Activated B cell treated with CpG ODN at 0.5 μM for 24 hours (primary cell): ENCODE data around the gene ALDH18A1. TPM values are rescaled to one million over a fixed set of nuclear protein-coding genes. Genes with fewer than 3 reads are reported as not detected.

Experiments
- ATAC-seq: fragments of 200-7000 bp; cut with Tn5 transposase; one replicate; pipeline ENCODE4 v1.10.0; 2021; ENCODE audit warnings: low read depth, mild to moderate bottlenecking, moderate library complexity
- CTCF ChIA-PET: fragments of 350-600 bp; sonication (Branson Sonifier 250); formaldehyde crosslinking; loops from one replicate; lab custom pipeline; 2021; ENCODE audit warnings: antibody characterized with exemption; lab: Charles Lee
- POLR2A ChIA-PET: fragments of 350-600 bp; sonication (Branson Sonifier 250); formaldehyde crosslinking; loops from one replicate; lab custom pipeline; 2021; ENCODE audit warnings: antibody characterized with exemption; lab: Charles Lee
- DNase-seq: peaks from one replicate; pipeline ENCODE4 v3.0.0; 2022
- H3K27ac Mint-ChIP-seq: one replicate; pipeline ENCODE4 v1.8.0; 2020; ENCODE audit warnings: mixed read lengths
- H3K27me3 Mint-ChIP-seq: one replicate; pipeline ENCODE4 v1.8.0; 2021; ENCODE audit warnings: mixed read lengths
- H3K36me3 Mint-ChIP-seq: one replicate; pipeline ENCODE4 v1.8.0; 2021; ENCODE audit warnings: low read depth, mixed read lengths
- H3K4me1 Mint-ChIP-seq: one replicate; pipeline ENCODE4 v1.8.0; 2021; ENCODE audit warnings: mixed read lengths
- H3K4me3 Mint-ChIP-seq: one replicate; pipeline ENCODE4 v1.8.0; 2020; ENCODE audit warnings: mild to moderate bottlenecking, mixed read lengths
- H3K9me3 Mint-ChIP-seq: one replicate; pipeline ENCODE4 v1.8.0; 2020; ENCODE audit warnings: mixed read lengths
- intact Hi-C: fragments of 100-400 bp; cut with micrococcal nuclease; formaldehyde crosslinking; loops from one replicate; pipeline ENCODE4 v1.15.1; 2024
- total RNA-seq: library from RNA; stranded (reverse); gene quantifications from 2 replicates; pipeline ENCODE4 v1.2.3, GENCODE V29; 2022
- TF ChIP-seq, protein P1 (sequence below): fragments of 200-600 bp; IDR thresholded peaks from one replicate; pipeline ENCODE4 v1.8.0; 2022; ENCODE audit warnings: antibody characterized with exemption, mild to moderate bottlenecking

ALDH18A1 gene
- total RNA-seq, 1 donor from 2014 or later, result 45.9 TPM

DNA sequence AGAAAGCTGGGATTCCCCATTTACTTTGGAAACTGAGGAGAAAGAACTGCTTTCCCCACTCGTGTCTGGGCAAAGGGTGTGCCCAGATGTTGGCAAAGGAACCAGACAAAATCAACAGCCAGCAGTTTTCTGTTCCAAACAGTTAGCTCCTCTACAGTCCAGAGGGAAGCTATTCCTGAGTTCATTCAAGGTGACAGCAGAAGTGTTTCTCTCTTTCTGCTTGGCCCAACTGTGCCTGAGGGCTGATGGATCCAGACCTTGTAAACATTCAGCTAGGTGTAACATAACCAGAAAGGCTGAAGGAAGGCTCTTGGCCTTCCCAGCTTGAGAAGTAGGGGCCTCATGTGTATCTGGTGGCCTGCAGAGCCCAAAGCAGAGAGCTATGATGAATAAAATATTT lies 7.0 kb upstream of the ALDH18A1 start:
- no peaks in the 10 kb centered on the region for H3K27me3 Mint-ChIP-seq
- H3K36me3 Mint-ChIP-seq, result peaks cover 38% of the 10 kb centered on the region
- H3K4me1 Mint-ChIP-seq, result no peaks in the 10 kb centered on the region
- intact Hi-C loops, result no loop called here
- no peak for DNase-seq
- TF ChIP-seq, protein P1, sequence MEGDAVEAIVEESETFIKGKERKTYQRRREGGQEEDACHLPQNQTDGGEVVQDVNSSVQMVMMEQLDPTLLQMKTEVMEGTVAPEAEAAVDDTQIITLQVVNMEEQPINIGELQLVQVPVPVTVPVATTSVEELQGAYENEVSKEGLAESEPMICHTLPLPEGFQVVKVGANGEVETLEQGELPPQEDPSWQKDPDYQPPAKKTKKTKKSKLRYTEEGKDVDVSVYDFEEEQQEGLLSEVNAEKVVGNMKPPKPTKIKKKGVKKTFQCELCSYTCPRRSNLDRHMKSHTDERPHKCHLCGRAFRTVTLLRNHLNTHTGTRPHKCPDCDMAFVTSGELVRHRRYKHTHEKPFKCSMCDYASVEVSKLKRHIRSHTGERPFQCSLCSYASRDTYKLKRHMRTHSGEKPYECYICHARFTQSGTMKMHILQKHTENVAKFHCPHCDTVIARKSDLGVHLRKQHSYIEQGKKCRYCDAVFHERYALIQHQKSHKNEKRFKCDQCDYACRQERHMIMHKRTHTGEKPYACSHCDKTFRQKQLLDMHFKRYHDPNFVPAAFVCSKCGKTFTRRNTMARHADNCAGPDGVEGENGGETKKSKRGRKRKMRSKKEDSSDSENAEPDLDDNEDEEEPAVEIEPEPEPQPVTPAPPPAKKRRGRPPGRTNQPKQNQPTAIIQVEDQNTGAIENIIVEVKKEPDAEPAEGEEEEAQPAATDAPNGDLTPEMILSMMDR, result no peak
- ChIA-PET CTCF (no interaction called here), POLR2A (no interaction called here)
- ATAC-seq, result no peak
- H3K27ac Mint-ChIP-seq, result no peak overlapping the region
- H3K9me3 Mint-ChIP-seq, result no peaks in the 10 kb centered on the region
- no peak overlapping the region for H3K4me3 Mint-ChIP-seq

DNA sequence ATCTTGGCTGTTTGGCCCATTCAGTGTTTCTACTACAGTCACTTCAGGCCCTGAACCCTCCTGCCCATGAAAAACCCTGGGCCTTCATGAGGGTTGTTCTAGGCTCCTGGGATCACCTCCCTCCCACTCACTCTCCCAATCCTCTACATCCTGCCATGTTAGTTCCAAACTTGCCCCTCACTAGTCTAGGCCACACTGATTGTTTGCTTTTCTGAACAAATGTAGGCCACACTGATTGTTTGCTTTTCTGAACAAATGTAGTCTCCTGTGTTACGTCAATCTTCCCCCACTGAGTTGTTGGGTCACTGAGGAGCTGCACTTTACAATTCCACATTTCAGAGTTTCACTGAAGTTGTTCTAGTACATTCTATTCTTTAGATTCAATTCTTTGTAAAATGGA lies 5.3 kb upstream of the ALDH18A1 start:
- Mint-ChIP-seq H3K27ac (no peak overlapping the region), H3K4me1 (peaks cover 4% of the 10 kb centered on the region), H3K27me3 (no peaks in the 10 kb centered on the region), H3K9me3 (no peaks in the 10 kb centered on the region), H3K36me3 (peaks cover 23% of the 10 kb centered on the region), H3K4me3 (no peak overlapping the region)
- DNase-seq, result no peak
- TF ChIP-seq, protein P1, result no peak
- ChIA-PET POLR2A (no interaction called here), CTCF (no interaction called here)
- intact Hi-C loops, result no loop called here
- no peak for ATAC-seq

DNA sequence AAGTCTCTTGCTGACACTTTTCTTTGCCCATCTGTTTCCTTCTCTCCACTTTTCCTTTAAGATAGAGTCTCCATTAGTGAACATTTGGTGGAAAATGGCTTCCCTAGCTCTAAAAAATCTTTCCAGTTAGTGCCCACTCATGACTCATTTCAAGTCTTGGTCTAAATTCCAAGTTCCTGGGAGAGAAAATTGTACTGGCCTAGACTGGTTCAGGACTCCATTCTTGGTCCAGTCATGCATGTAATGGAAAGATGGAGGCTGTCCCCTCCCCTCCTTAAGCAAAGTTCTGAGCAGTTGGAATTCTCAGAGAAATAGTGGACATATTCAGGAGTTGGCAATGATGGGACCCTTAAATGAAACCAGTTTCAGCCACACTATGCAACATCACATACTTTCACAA lies 3.8 kb upstream of the ALDH18A1 start:
- ATAC-seq, result no peak
- H3K27ac Mint-ChIP-seq, result no peak overlapping the region
- CTCF ChIA-PET, result no interaction called here

DNA sequence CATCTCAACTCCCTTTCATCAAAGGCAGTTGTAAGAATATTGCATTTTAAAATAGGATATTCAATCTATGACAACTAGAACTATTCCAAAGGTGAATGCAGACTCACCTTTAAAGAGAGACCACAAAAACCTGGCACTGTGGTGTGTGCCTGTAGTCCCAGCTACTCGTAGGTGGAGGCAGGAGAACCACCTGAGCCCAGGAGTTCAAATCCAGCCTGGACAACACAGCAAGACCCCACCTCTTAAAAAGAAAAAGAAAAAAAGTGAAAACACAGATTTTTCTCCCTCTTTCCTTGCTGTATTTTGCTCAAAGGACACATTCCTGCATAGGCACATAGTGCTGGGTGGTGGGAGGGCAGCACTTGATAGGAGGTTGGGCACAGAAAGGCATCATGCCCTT lies 739 bp upstream of the ALDH18A1 start:
- peaks cover 27% of the 10 kb centered on the region for H3K4me1 Mint-ChIP-seq
- H3K36me3 Mint-ChIP-seq, result peaks cover 19% of the 10 kb centered on the region
- ChIA-PET CTCF (interaction anchor here (0.6 to 1.1 kb wide), 2 partner anchors 26 to 35 kb away, joined by 3 read pairs; no protein-coding TSS in a partner anchor), POLR2A (interaction anchor here (1.0 to 1.4 kb wide), 2 partner anchors 36 to 100 kb away, joined by 3 to 7 read pairs; partner anchors contain the start of gene TCTN3)
- DNase-seq, result no peak
- H3K4me3 Mint-ChIP-seq, result peak overlapping the region; percentile 98
- TF ChIP-seq, protein P1, result no peak
- H3K27me3 Mint-ChIP-seq, result no peaks in the 10 kb centered on the region
- intact Hi-C loops, result loop anchor here (2.0 to 10.0 kb wide), 5 partner anchors 96 to 1840 kb away; partner anchors contain the start of genes CCNJ, MMS19, SORBS1 and TLL2
- no peaks in the 10 kb centered on the region for H3K9me3 Mint-ChIP-seq
- ATAC-seq, result no peak
- no peak overlapping the region for H3K27ac Mint-ChIP-seq

More for the DNA sequence above, 3.8 kb upstream of the ALDH18A1 start:
- no peaks in the 10 kb centered on the region for H3K9me3 Mint-ChIP-seq
- H3K27me3 Mint-ChIP-seq, result no peaks in the 10 kb centered on the region
- POLR2A ChIA-PET, result no interaction called here
- TF ChIP-seq, protein P1, result no peak
- no peak overlapping the region for H3K4me3 Mint-ChIP-seq
- H3K4me1 Mint-ChIP-seq, result peaks cover 14% of the 10 kb centered on the region
- peaks cover 18% of the 10 kb centered on the region for H3K36me3 Mint-ChIP-seq
- intact Hi-C loops, result no loop called here
- no peak for DNase-seq

DNA sequence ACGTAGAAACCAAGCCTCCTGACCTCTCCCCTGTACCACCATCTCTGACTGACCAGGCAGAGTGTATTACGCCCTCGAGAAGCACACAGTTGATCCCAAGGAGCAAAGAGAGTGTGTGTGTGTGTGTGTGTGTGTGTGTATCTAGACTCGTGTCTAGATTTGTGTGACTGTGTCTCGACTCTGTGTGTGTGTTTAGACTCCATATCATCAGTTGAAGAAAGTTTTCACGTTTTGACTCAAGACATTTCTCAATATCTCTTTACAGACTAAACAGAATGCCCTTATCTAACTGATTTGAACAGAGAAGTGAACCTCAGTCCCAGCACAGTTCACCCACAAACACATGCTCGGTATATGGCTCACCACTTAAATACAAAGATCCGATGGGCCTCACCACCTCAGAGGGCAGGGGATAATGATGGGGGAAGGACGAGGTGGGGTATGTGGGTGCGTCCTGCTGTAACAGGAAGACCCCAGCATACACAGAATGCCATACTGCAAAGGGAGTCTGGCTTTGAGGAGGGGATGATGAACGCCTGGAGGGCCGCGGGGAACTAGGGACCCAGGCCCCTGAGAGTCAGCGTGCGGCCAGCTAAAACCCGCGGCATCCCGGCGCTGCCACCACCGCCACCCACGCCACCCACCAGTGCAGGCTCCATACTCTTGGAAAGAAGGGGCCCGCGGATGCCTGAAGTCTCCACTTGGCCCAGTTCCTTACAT lies 780 bp downstream of the ALDH18A1 start:
- ATAC-seq, result no peak
- TF ChIP-seq, protein P1, result no peak
- Mint-ChIP-seq H3K4me1 (peaks cover 33% of the 10 kb centered on the region), H3K4me3 (peak overlapping the region; percentile 98), H3K27me3 (no peaks in the 10 kb centered on the region), H3K9me3 (peaks cover 3% of the 10 kb centered on the region), H3K36me3 (peaks cover 32% of the 10 kb centered on the region), H3K27ac (peak overlapping the region; percentile 38)
- ChIA-PET CTCF (no interaction called here), POLR2A (interaction anchor here (1.4 kb wide), 1 partner anchor 38 kb away, joined by 7 read pairs; the partner anchor contains the start of gene TCTN3)
- intact Hi-C loops, result loop anchor here (1.0 to 10.0 kb wide), 7 partner anchors 39 to 1842 kb away; partner anchors contain the start of genes CCNJ, MMS19, SORBS1 and TLL2
- no peak for DNase-seq
